HEK293 (cell line): Measurements from ENCODE around the gene RNF151.

ENCODE experiments used
- ATF2 ChIP-seq: fragments of 450-650 bp; formaldehyde crosslinking; IDR thresholded peaks from 2 replicates; pipeline ENCODE4 v1.5.1; 2016; ENCODE audit warnings: missing biosample characterization, missing genetic modification characterization, low read depth
- FEZF1 ChIP-seq: fragments of 450-650 bp; formaldehyde crosslinking; IDR thresholded peaks from 2 replicates; pipeline ENCODE4 v1.5.1; 2016; ENCODE audit warnings: missing biosample characterization, missing genetic modification characterization
- HOXA7 ChIP-seq: sonication (generic); formaldehyde crosslinking; IDR thresholded peaks from 2 replicates; pipeline ENCODE4 v1.8.1; 2022; ENCODE audit warnings: missing genetic modification reagents, borderline replicate concordance
- MYNN ChIP-seq: fragments of 450-650 bp; formaldehyde crosslinking; IDR thresholded peaks from 2 replicates; pipeline ENCODE4 v1.5.1; 2016; ENCODE audit warnings: missing biosample characterization, missing genetic modification characterization, borderline replicate concordance
- PBX3 ChIP-seq: sonication (generic); formaldehyde crosslinking; IDR thresholded peaks from 2 replicates; pipeline ENCODE4 v1.8.1; 2022; ENCODE audit warnings: mild to moderate bottlenecking, moderate library complexity, missing genetic modification reagents
- RBAK ChIP-seq: fragments of 450-650 bp; formaldehyde crosslinking; IDR thresholded peaks from 2 replicates; pipeline ENCODE4 v1.5.1; 2016; ENCODE audit warnings: missing biosample characterization, missing genetic modification characterization
- REPIN1 ChIP-seq: fragments of 450-650 bp; formaldehyde crosslinking; IDR thresholded peaks from 2 replicates; pipeline ENCODE4 v1.5.1; 2017; ENCODE audit warnings: missing biosample characterization, missing genetic modification characterization, low read depth
- WT1 ChIP-seq: fragments of 450-650 bp; formaldehyde crosslinking; IDR thresholded peaks from 2 replicates; pipeline ENCODE4 v1.5.1; 2016; ENCODE audit warnings: missing biosample characterization, missing genetic modification characterization
- YY1 ChIP-seq: fragments of 450-650 bp; formaldehyde crosslinking; IDR thresholded peaks from 2 replicates; pipeline ENCODE4 v1.5.1; 2018; ENCODE audit warnings: missing biosample characterization, missing genetic modification characterization
- ZBTB1 ChIP-seq: fragments of 450-650 bp; formaldehyde crosslinking; IDR thresholded peaks from 2 replicates; pipeline ENCODE4 v1.5.1; 2016; ENCODE audit warnings: missing biosample characterization, missing genetic modification characterization
- ZBTB48 ChIP-seq: fragments of 450-650 bp; formaldehyde crosslinking; IDR thresholded peaks from 2 replicates; pipeline ENCODE4 v1.5.1; 2016; ENCODE audit warnings: missing biosample characterization, missing genetic modification characterization
- ZFP3 ChIP-seq: fragments of 450-650 bp; formaldehyde crosslinking; IDR thresholded peaks from 2 replicates; pipeline ENCODE4 v1.5.1; 2016; ENCODE audit warnings: low read depth, missing biosample characterization, missing genetic modification characterization
- ZFP69B ChIP-seq: fragments of 450-650 bp; formaldehyde crosslinking; IDR thresholded peaks from 2 replicates; pipeline ENCODE4 v1.5.1; 2016; ENCODE audit warnings: missing biosample characterization, missing genetic modification characterization
- ZNF223 ChIP-seq: fragments of 450-650 bp; formaldehyde crosslinking; IDR thresholded peaks from 2 replicates; pipeline ENCODE4 v1.5.1; 2016; ENCODE audit warnings: missing biosample characterization, missing genetic modification characterization
- ZNF239 ChIP-seq: fragments of 450-650 bp; formaldehyde crosslinking; IDR thresholded peaks from 2 replicates; pipeline ENCODE4 v1.5.1; 2016; ENCODE audit warnings: missing biosample characterization, missing genetic modification characterization
- ZNF426 ChIP-seq: fragments of 450-650 bp; formaldehyde crosslinking; IDR thresholded peaks from 2 replicates; pipeline ENCODE4 v1.5.1; 2017; ENCODE audit warnings: missing biosample characterization, missing genetic modification characterization, mild to moderate bottlenecking, inconsistent platforms, moderate library complexity
- ZNF501 ChIP-seq: fragments of 450-650 bp; formaldehyde crosslinking; IDR thresholded peaks from 2 replicates; pipeline ENCODE4 v1.5.1; 2016; ENCODE audit warnings: missing biosample characterization, missing genetic modification characterization
- ZNF510 ChIP-seq: fragments of 450-650 bp; formaldehyde crosslinking; IDR thresholded peaks from 2 replicates; pipeline ENCODE4 v1.5.1; 2018; ENCODE audit warnings: mild to moderate bottlenecking, missing genetic modification characterization, missing biosample characterization; ENCODE audit not compliant: insufficient replicate concordance
- ZNF518A ChIP-seq: fragments of 450-650 bp; formaldehyde crosslinking; conservative IDR thresholded peaks from 2 replicates; pipeline ENCODE4 v1.5.1; 2016; ENCODE audit warnings: low read depth, missing biosample characterization, missing genetic modification characterization
- ZNF521 ChIP-seq: fragments of 450-650 bp; formaldehyde crosslinking; IDR thresholded peaks from 2 replicates; pipeline ENCODE4 v1.5.1; 2017; ENCODE audit warnings: missing biosample characterization, mild to moderate bottlenecking, missing genetic modification characterization
- ZNF544 ChIP-seq: fragments of 450-650 bp; formaldehyde crosslinking; IDR thresholded peaks from 2 replicates; pipeline ENCODE4 v1.5.0; 2017; ENCODE audit warnings: missing biosample characterization, missing genetic modification characterization
- ZNF548 ChIP-seq: fragments of 450-650 bp; formaldehyde crosslinking; IDR thresholded peaks from 2 replicates; pipeline ENCODE4 v1.5.1; 2016; ENCODE audit warnings: missing biosample characterization, missing genetic modification characterization
- ZNF596 ChIP-seq: fragments of 450-650 bp; IDR thresholded peaks from 2 replicates; pipeline ENCODE4 v1.5.0; 2018; ENCODE audit warnings: missing biosample characterization, mild to moderate bottlenecking, missing genetic modification characterization, moderate library complexity
- ZNF623 ChIP-seq: fragments of 450-650 bp; formaldehyde crosslinking; IDR thresholded peaks from 2 replicates; pipeline ENCODE4 v1.5.1; 2016; ENCODE audit warnings: missing biosample characterization, missing genetic modification characterization
- ZNF639 ChIP-seq: fragments of 450-650 bp; formaldehyde crosslinking; IDR thresholded peaks from 2 replicates; pipeline ENCODE4 v1.5.1; 2016; ENCODE audit warnings: missing biosample characterization, missing genetic modification characterization
- ZNF645 ChIP-seq: fragments of 450-650 bp; formaldehyde crosslinking; IDR thresholded peaks from 2 replicates; pipeline ENCODE4; 2016; ENCODE audit warnings: missing biosample characterization, missing genetic modification characterization
- ZNF677 ChIP-seq: fragments of 450-650 bp; IDR thresholded peaks from 2 replicates; pipeline ENCODE4 v1.5.0; 2018; ENCODE audit warnings: missing biosample characterization, mild to moderate bottlenecking, missing genetic modification characterization, moderate library complexity
- ZNF707 ChIP-seq: fragments of 450-650 bp; formaldehyde crosslinking; IDR thresholded peaks from 2 replicates; pipeline ENCODE4 v1.5.1; 2016; ENCODE audit warnings: missing biosample characterization, missing genetic modification characterization
- ZNF777 ChIP-seq: fragments of 450-650 bp; formaldehyde crosslinking; IDR thresholded peaks from 2 replicates; pipeline ENCODE4 v1.5.1; 2017; ENCODE audit warnings: missing biosample characterization, missing genetic modification characterization, borderline replicate concordance
- ZNF791 ChIP-seq: fragments of 450-650 bp; formaldehyde crosslinking; IDR thresholded peaks from 2 replicates; pipeline ENCODE4 v1.5.1; 2016; ENCODE audit warnings: missing biosample characterization, missing genetic modification characterization

The RNF151 gene

GRCh38 chr16:1960665-1961630 lies 5.7 kb upstream of the RNF151 start (continued):
- no peak for TF ChIP-seq ZNF518A (tag by site-specific recombination)
- TF ChIP-seq ZNF791 (tag by site-specific recombination), result no peak
- TF ChIP-seq ZBTB1, result no peak
- TF ChIP-seq ZNF501 (tag by site-specific recombination), result peak; percentile 56; the same call in 1 of the 2 replicates
- TF ChIP-seq ZNF426 (tag by site-specific recombination), result no peak
- no peak; the same call in 1 of the 2 replicates for TF ChIP-seq WT1 (tag by site-specific recombination)
- TF ChIP-seq ZNF223 (tag by site-specific recombination), result no peak
- TF ChIP-seq HOXA7 (CRISPR knock-in tag), result no peak
- TF ChIP-seq ZNF510 (tag by site-specific recombination), result no peak
- no peak for TF ChIP-seq ZFP3 (tag by site-specific recombination)
- TF ChIP-seq ZNF645 (tag by site-specific recombination), result no peak
- no peak for TF ChIP-seq ZNF677
- TF ChIP-seq YY1 (tag by site-specific recombination), result no peak
- peak; percentile 38; the same call in 1 of the 2 replicates for TF ChIP-seq ZNF639 (tag by site-specific recombination)
- no peak for TF ChIP-seq PBX3 (CRISPR knock-in tag)
- TF ChIP-seq ZNF623 (tag by site-specific recombination), result no peak
- no peak for TF ChIP-seq RBAK (tag by site-specific recombination)
- TF ChIP-seq ZNF521 (tag by site-specific recombination), result no peak
- no peak for TF ChIP-seq ZNF239 (tag by site-specific recombination)
- TF ChIP-seq ZBTB48, result no peak
- no peak for TF ChIP-seq ZNF777 (tag by site-specific recombination)
- 0 out of 2 replicates have a peak, but pooled peaks have one; percentile 46 for TF ChIP-seq REPIN1 (tag by site-specific recombination)
- no peak for TF ChIP-seq ZNF544 (tag by site-specific recombination)
- TF ChIP-seq MYNN (tag by site-specific recombination), result no peak
- TF ChIP-seq ZNF548, result no peak
- TF ChIP-seq ZNF707 (tag by site-specific recombination), result no peak
- no peak for TF ChIP-seq ATF2
- TF ChIP-seq ZFP69B (tag by site-specific recombination), result no peak
- TF ChIP-seq FEZF1 (tag by site-specific recombination), result no peak
- peak; percentile 57 for TF ChIP-seq ZNF596 (tag by site-specific recombination)
